Measurements from ENCODE around the gene RPS6KA4. TPM values are rescaled to one million over a fixed set of nuclear protein-coding genes. Genes with fewer than 3 reads are reported as not detected.

The RPS6KA4 gene
- total RNA-seq, 1 donor from 2014 or later: 42.4 TPM

DNA sequence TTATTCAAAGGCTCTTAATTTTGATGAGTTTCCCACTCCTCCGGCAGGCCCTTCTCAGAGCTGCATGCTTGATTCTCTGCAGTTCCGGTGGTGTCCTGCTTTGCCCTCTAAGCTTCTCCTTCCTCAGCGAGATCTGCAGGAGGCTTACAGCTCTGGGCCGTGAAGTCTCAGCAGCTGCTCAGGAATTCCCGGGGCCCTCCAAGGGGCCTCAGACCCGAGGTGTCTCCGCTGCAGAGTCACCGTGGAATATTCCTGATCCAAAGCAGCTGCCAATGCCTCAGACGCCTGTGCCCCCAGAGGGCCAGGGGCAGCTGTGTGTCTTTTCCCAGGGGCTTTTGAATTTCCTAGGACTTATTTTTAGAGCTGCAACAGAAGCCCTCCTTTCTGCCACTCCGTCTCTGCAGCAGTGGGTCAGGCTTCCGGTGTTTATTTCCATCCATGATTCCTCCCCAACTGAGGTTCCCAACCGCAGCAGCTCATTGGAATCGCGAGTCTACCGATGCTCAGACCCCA, 37.2 kb downstream of the RPS6KA4 start:
- TF ChIP-seq, protein P1, sequence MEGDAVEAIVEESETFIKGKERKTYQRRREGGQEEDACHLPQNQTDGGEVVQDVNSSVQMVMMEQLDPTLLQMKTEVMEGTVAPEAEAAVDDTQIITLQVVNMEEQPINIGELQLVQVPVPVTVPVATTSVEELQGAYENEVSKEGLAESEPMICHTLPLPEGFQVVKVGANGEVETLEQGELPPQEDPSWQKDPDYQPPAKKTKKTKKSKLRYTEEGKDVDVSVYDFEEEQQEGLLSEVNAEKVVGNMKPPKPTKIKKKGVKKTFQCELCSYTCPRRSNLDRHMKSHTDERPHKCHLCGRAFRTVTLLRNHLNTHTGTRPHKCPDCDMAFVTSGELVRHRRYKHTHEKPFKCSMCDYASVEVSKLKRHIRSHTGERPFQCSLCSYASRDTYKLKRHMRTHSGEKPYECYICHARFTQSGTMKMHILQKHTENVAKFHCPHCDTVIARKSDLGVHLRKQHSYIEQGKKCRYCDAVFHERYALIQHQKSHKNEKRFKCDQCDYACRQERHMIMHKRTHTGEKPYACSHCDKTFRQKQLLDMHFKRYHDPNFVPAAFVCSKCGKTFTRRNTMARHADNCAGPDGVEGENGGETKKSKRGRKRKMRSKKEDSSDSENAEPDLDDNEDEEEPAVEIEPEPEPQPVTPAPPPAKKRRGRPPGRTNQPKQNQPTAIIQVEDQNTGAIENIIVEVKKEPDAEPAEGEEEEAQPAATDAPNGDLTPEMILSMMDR (IDR thresholded peaks at IDR 0.05): no peak
- H3K36me3 ChIP-seq: no peaks in the 10 kb centered on the region
- ATAC-seq (peak; percentile 38), DNase-seq (no peak)
- intact Hi-C loops (cut with DNase I): no loop called here
- no peaks in the 10 kb centered on the region for H3K4me1 ChIP-seq
- H3K27ac ChIP-seq: no peak overlapping the region
- H3K9me3 ChIP-seq: no peaks in the 10 kb centered on the region
- H3K27me3 ChIP-seq: peaks cover 7% of the 10 kb centered on the region
- no peak overlapping the region for H3K4me3 ChIP-seq

DNA sequence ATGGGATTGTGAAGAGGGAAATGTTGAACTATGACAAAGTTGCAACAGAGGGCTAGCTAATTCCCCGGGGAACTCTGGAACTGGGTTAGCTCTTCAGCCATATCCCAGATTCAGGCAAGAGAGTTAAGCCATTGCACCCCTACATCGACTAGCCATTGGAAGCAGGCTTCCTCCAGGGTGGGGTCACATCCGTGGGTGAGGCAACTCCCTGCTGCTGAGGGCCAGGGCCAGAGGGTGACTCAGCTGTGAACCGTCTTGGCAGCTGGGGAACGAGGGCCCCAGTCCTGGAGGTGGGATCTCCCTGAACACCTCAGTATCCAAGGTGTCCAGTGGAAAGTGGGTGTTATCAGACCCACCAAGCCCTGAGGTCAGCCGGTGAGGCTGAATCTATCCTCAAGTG, 41.1 kb downstream of the RPS6KA4 start:
- TF ChIP-seq, protein P1 (IDR thresholded peaks at IDR 0.05): no peak
- DNase-seq: no peak
- intact Hi-C loops (cut with DNase I): no loop called here
- ATAC-seq: peak; percentile 59
- Histone ChIP-seq H3K4me1 (no peaks in the 10 kb centered on the region), H3K36me3 (no peaks in the 10 kb centered on the region), H3K4me3 (no peak overlapping the region), H3K27me3 (peaks cover 7% of the 10 kb centered on the region), H3K27ac (no peak overlapping the region), H3K9me3 (no peaks in the 10 kb centered on the region)

DNA sequence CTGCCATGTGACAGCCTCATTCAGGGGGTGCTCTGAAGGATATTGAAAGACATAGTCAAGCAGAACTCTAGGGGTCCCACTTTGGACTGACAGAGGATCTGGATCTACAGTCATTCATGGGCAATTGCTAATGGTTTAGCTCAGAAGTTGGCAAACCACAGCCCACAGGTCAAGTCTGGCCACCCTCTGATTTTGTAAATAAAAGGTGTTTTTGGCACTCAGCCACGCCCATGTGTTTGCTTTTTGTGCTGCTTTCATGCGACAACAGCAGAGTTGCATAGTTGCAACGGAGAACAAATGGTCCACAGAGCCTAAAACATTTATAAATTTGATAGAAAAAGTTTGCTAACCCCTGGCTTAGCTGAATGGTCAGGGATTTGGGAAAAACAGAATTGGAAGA, 41.7 kb downstream of the RPS6KA4 start:
- no peak for ATAC-seq
- no peak overlapping the region for H3K4me3 ChIP-seq
- no peaks in the 10 kb centered on the region for H3K9me3 ChIP-seq
- intact Hi-C loops (cut with DNase I): no loop called here
- TF ChIP-seq, protein P1 (IDR thresholded peaks at IDR 0.05): no peak
- no peaks in the 10 kb centered on the region for H3K36me3 ChIP-seq
- no peak for DNase-seq
- peaks cover 7% of the 10 kb centered on the region for H3K27me3 ChIP-seq
- H3K4me1 ChIP-seq: no peaks in the 10 kb centered on the region
- H3K27ac ChIP-seq: no peak overlapping the region

DNA sequence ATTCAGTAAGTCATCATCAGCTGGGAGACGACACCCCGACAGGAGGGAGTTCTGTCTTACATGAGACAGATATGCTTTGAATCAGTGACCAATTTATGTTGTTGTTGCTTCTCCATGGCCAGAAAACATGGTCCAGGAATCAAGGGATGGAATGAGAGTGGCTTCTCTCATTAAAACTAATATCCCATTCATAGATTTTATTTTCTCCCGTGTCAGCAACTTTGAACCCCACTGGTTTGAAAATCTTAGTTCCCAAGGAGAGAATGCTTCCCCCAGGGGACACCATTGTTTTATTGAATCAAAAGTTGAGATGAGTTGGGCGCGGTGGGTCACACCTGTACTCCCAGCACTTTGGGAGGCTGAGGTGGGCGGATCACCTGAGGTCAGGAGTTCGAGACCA, 42.8 kb downstream of the RPS6KA4 start:
- no peak for DNase-seq
- no peaks in the 10 kb centered on the region for H3K36me3 ChIP-seq

DNA sequence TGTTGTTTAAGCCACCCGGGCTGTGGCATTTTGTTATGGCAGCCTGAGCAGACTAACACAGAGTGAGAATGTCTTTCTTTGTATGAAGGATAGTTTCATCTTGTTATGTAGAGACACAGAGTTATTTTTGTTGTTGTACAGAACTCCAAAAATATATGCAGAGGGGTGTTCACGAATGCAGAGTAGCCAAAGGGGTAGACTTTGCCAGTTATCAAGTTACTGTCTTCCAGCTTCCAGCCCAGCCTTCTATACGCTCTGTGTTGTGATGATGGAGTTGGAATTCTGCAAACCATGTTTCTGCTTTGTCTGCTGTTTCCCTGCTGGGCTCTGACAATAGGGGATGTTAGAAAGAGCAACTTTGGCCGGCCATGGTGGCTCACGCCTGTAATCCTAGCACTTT, 44.1 kb downstream of the RPS6KA4 start:
- DNase-seq (no peak), ATAC-seq (no peak)
- no peaks in the 10 kb centered on the region for H3K9me3 ChIP-seq
- no peaks in the 10 kb centered on the region for H3K36me3 ChIP-seq
- intact Hi-C loops (cut with DNase I): no loop called here
- no peaks in the 10 kb centered on the region for H3K4me1 ChIP-seq
- no peak overlapping the region for H3K27ac ChIP-seq
- TF ChIP-seq, protein P1 (IDR thresholded peaks at IDR 0.05): no peak
- no peak overlapping the region for H3K4me3 ChIP-seq
- H3K27me3 ChIP-seq: peaks cover under 1% of the 10 kb centered on the region

More for the DNA sequence above, 42.8 kb downstream of the RPS6KA4 start:
- Histone ChIP-seq H3K4me3 (no peak overlapping the region), H3K27me3 (peaks cover 7% of the 10 kb centered on the region), H3K4me1 (no peaks in the 10 kb centered on the region), H3K9me3 (no peaks in the 10 kb centered on the region), H3K27ac (no peak overlapping the region)
- no peak for ATAC-seq
- intact Hi-C loops (cut with DNase I): no loop called here
- TF ChIP-seq, protein P1 (IDR thresholded peaks at IDR 0.05): no peak
